Osteoblast (primary cell): Measurements from ENCODE around the gene ADGB. TPM values are rescaled to one million over a fixed set of nuclear protein-coding genes. Genes with fewer than 3 reads are reported as not detected.

Experiments
- DNase-seq: peaks from one replicate; pipeline ENCODE4 v3.0.0; 2011; ENCODE audit warnings: low spot score, mixed read lengths; ENCODE audit not compliant: insufficient read length; ENCODE audit errors: missing footprints
- H2AFZ ChIP-seq: 2 replicates; pipeline ENCODE4 v1.6.0; 2011; ENCODE audit warnings: mild to moderate bottlenecking, low read length
- H3K27ac ChIP-seq: 2 replicates; pipeline ENCODE4 v1.5.1; 2011; ENCODE audit warnings: mild to moderate bottlenecking, low read depth, low read length, moderate library complexity
- H3K27me3 ChIP-seq: 2 replicates; pipeline ENCODE4 v1.6.0; 2012; ENCODE audit warnings: mild to moderate bottlenecking, control low read depth, inconsistent platforms, low read length, moderate library complexity; ENCODE audit not compliant: insufficient read depth
- H3K36me3 ChIP-seq: 2 replicates; pipeline ENCODE4 v1.5.1; 2011; ENCODE audit warnings: mild to moderate bottlenecking, low read length, control low read depth, moderate library complexity; ENCODE audit not compliant: insufficient read depth
- H3K4me1 ChIP-seq: 2 replicates; pipeline ENCODE4 v1.5.1; 2011; ENCODE audit warnings: mild to moderate bottlenecking, low read length, control low read depth, moderate library complexity; ENCODE audit not compliant: insufficient read depth
- H3K4me2 ChIP-seq: 2 replicates; pipeline ENCODE4 v1.6.0; 2011; ENCODE audit warnings: mild to moderate bottlenecking, low read length; ENCODE audit not compliant: insufficient read depth
- H3K4me3 ChIP-seq: fragments of 200-600 bp; sonication (generic); 3 replicates; pipeline ENCODE4 v1.5.1; 2012; ENCODE audit warnings: mild to moderate bottlenecking, low read length, inconsistent platforms; ENCODE audit not compliant: insufficient read depth
- H3K79me2 ChIP-seq: 2 replicates; pipeline ENCODE4 v1.6.0; 2012; ENCODE audit warnings: mild to moderate bottlenecking, low read length, control low read depth, inconsistent platforms; ENCODE audit not compliant: insufficient read depth
- H3K9me3 ChIP-seq: 2 replicates; pipeline ENCODE4 v1.5.1; 2011; ENCODE audit warnings: low read depth, low read length, control low read depth
- H4K20me1 ChIP-seq: 2 replicates; pipeline ENCODE4 v1.6.0; 2012; ENCODE audit warnings: mild to moderate bottlenecking, low read length, control low read depth; ENCODE audit not compliant: insufficient read depth
- total RNA-seq: library from RNA; depleted of rRNA; stranded (reverse); fragments of >200 nt; gene quantifications from 2 replicates; pipeline ENCODE4 v1.2.3, GENCODE V29; 2012
- TF ChIP-seq, protein P1 (sequence below): IDR thresholded peaks from 2 replicates; pipeline ENCODE4 v1.5.1; 2011; ENCODE audit warnings: mild to moderate bottlenecking, low read depth, low read length, moderate library complexity; ENCODE audit errors: extremely low read depth

The ADGB gene
- total RNA-seq, 1 donor, result under 0.01 TPM

DNA sequence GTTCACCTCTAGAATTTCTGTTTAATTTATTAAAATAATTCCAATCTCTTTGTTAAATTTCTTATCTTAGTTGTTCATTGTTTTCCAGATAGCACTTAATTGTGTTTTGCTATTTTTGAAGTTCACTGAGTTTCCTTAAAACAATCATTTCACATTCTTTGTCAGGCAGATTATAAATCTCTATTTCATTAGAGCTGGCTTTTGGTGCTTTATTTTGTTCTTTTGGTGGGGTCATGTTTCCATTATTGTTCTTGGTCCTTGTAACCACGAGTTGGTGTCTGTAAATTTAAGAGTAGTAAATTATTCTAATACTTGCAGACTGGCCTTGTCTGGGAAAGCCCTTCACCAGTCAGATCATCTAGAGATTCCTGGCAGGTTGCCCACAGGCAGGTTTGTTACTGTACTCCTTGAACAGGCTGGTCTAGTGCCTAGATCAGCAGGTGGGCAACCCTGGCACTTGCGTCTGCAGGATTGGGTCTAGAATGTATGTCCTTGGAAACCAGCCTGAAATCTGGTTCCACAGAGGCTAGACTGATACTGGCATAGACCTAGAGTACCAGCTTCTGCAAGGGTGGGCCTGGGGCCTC lies 110.4 kb downstream of the ADGB start:
- DNase-seq, result no peak
- H3K36me3 ChIP-seq, result no peaks in the 10 kb centered on the region
- no peaks in the 10 kb centered on the region for H3K4me1 ChIP-seq
- no peaks in the 10 kb centered on the region for H4K20me1 ChIP-seq
- TF ChIP-seq, protein P1, sequence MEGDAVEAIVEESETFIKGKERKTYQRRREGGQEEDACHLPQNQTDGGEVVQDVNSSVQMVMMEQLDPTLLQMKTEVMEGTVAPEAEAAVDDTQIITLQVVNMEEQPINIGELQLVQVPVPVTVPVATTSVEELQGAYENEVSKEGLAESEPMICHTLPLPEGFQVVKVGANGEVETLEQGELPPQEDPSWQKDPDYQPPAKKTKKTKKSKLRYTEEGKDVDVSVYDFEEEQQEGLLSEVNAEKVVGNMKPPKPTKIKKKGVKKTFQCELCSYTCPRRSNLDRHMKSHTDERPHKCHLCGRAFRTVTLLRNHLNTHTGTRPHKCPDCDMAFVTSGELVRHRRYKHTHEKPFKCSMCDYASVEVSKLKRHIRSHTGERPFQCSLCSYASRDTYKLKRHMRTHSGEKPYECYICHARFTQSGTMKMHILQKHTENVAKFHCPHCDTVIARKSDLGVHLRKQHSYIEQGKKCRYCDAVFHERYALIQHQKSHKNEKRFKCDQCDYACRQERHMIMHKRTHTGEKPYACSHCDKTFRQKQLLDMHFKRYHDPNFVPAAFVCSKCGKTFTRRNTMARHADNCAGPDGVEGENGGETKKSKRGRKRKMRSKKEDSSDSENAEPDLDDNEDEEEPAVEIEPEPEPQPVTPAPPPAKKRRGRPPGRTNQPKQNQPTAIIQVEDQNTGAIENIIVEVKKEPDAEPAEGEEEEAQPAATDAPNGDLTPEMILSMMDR, result no peak
- H3K27me3 ChIP-seq, result peaks cover 3% of the 10 kb centered on the region
- no peaks in the 10 kb centered on the region for H3K9me3 ChIP-seq
- no peak overlapping the region for H3K4me3 ChIP-seq
- H3K27ac ChIP-seq, result no peak overlapping the region
- no peaks in the 10 kb centered on the region for H3K79me2 ChIP-seq
- H2AFZ ChIP-seq, result no peak overlapping the region
- no peak overlapping the region for H3K4me2 ChIP-seq

DNA sequence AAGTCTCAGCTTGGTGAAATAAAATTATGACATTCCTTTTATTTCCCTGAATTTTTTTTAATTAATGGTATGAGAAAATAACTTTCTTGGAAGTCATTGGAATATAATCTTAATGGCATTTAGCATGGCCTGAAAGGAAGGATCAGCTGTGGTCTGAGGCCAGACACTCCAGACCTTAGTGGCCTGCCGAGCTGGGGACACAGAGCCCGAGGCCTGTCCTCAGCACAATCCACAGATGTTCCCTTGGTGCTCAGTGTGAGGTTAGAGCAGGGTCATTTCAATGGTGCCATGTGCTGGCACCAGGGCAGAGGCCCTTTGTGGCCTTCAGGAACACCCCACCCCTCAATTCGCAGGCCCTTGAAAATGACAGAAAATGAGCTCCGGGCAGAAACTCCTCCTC lies 120.6 kb downstream of the ADGB start:
- no peaks in the 10 kb centered on the region for H3K9me3 ChIP-seq
- no peak overlapping the region for H3K4me3 ChIP-seq
- H3K27ac ChIP-seq, result no peak overlapping the region
- no peaks in the 10 kb centered on the region for H4K20me1 ChIP-seq
- TF ChIP-seq, protein P1, result no peak
- H3K79me2 ChIP-seq, result no peaks in the 10 kb centered on the region
- no peaks in the 10 kb centered on the region for H3K27me3 ChIP-seq
- H2AFZ ChIP-seq, result no peak overlapping the region
- H3K4me2 ChIP-seq, result no peak overlapping the region
- no peak for DNase-seq
- no peaks in the 10 kb centered on the region for H3K36me3 ChIP-seq
- no peaks in the 10 kb centered on the region for H3K4me1 ChIP-seq

DNA sequence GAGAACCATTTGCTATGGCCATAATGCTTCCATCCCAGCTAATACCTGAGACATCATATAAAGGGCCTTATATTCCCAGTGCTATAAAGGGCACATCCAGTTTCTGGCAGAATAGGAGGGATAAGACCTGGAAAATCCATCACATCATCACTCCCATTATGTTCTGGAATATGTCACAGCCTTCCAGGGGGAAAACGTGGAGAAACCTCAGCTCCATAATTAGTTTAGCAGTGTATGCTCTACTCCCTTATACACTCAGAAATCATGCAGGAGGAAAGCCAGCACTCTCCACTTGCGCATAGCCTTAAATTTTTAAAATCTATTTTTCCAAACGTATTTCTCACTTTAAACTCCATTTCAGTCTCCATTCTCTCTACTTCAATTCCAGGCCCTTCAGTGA lies 140.9 kb downstream of the ADGB start:
- no peak for DNase-seq
- H3K27me3 ChIP-seq, result no peaks in the 10 kb centered on the region
- TF ChIP-seq, protein P1, result no peak

DNA sequence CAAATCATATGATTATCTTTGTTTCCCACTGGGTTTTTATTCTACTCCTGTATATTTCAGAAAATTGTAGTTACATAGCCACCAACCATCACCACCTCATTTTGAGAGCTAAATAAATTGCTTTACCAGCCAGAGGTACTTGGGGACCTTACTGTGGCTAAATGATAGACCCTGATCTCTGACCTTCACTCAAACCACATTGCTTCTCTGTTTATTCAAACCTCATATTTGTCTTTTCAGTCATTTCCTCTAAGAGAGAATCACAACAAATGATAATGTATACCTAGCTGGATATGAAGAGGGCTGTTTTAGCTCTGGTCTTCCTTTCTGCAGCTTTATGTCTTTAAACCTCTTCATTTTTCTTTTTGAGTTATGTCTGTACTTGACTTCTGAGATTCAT lies 142.8 kb downstream of the ADGB start:
- Histone ChIP-seq H3K4me2 (no peak overlapping the region), H3K4me3 (no peak overlapping the region)
- TF ChIP-seq, protein P1, result no peak

More for the DNA sequence above, 140.9 kb downstream of the ADGB start:
- Histone ChIP-seq H3K27ac (no peak overlapping the region), H3K4me2 (no peak overlapping the region), H4K20me1 (no peaks in the 10 kb centered on the region), H3K36me3 (no peaks in the 10 kb centered on the region), H3K4me3 (no peak overlapping the region), H3K79me2 (no peaks in the 10 kb centered on the region), H3K9me3 (no peaks in the 10 kb centered on the region), H3K4me1 (no peaks in the 10 kb centered on the region), H2AFZ (no peak overlapping the region)

More for the DNA sequence above, 142.8 kb downstream of the ADGB start:
- DNase-seq, result no peak
- H3K36me3 ChIP-seq, result no peaks in the 10 kb centered on the region
- no peaks in the 10 kb centered on the region for H3K79me2 ChIP-seq
- no peak overlapping the region for H3K27ac ChIP-seq
- no peaks in the 10 kb centered on the region for H3K27me3 ChIP-seq
- no peak overlapping the region for H2AFZ ChIP-seq
- no peaks in the 10 kb centered on the region for H4K20me1 ChIP-seq
- H3K9me3 ChIP-seq, result no peaks in the 10 kb centered on the region
- no peaks in the 10 kb centered on the region for H3K4me1 ChIP-seq
